ENCODE results near the gene CEP192.

DNA sequence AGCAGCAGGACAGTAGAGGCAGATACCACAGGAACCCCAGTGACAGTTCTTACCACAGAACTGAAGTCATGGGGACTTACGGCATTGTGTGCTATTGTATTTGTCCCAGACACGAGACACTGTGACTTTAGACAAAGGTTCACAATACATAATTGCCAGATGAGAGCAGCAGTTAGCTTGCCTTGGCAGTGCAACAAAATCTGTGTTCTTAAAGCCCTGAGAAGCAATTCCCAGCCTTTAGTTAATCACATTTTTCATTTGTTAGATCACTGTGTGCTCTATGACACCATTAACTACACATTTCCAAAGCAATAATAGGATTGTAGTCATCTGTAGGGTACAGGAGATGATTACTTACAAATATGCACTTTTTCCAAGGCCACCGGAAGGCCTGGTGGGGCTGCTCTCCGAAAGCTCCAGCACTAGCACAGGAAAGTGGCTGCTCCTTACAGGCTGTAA, 129.8 kb downstream of the CEP192 start:
- TF ChIP-seq, protein P1, sequence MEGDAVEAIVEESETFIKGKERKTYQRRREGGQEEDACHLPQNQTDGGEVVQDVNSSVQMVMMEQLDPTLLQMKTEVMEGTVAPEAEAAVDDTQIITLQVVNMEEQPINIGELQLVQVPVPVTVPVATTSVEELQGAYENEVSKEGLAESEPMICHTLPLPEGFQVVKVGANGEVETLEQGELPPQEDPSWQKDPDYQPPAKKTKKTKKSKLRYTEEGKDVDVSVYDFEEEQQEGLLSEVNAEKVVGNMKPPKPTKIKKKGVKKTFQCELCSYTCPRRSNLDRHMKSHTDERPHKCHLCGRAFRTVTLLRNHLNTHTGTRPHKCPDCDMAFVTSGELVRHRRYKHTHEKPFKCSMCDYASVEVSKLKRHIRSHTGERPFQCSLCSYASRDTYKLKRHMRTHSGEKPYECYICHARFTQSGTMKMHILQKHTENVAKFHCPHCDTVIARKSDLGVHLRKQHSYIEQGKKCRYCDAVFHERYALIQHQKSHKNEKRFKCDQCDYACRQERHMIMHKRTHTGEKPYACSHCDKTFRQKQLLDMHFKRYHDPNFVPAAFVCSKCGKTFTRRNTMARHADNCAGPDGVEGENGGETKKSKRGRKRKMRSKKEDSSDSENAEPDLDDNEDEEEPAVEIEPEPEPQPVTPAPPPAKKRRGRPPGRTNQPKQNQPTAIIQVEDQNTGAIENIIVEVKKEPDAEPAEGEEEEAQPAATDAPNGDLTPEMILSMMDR (IDR thresholded peaks at IDR 0.05) = no peak
- no peak for TF ChIP-seq POLR2A (IDR thresholded peaks at IDR 0.05)

Measured in testis (tissue), 2 donors.